IMR-90 (cell line): ENCODE measurements around the gene KLC1. TPM values are rescaled to one million over a fixed set of nuclear protein-coding genes. Genes with fewer than 3 reads are reported as not detected.

Experiments
- ATAC-seq: fragments of 200-7000 bp; cut with Tn5 transposase; 2 replicates; pipeline ENCODE4 v1.9.1; 2020; ENCODE audit warnings: low read depth, mild to moderate bottlenecking, moderate library complexity
- BruUV-seq: library from RNA; stranded (reverse); fragments of 400-500 nt; replicated peaks from 2 replicates; lab custom pipeline; 2021; lab: Mats Ljungman, UMichigan
- CTCF ChIA-PET: fragments of 300-600 bp; formaldehyde crosslinking; extraction: SDS; loops from one replicate; lab custom pipeline; 2021; ENCODE audit warnings: antibody characterized with exemption; lab: Yijun Ruan, JAX
- POLR2A ChIA-PET: fragments of 300-600 bp; sonication (Branson Sonifier 250); formaldehyde crosslinking; loops from one replicate; lab custom pipeline; 2022; ENCODE audit warnings: antibody characterized with exemption; ENCODE audit not compliant: unreplicated experiment; lab: Charles Lee
- DNase-seq: peaks from one replicate; pipeline ENCODE4 v3.0.0; 2013
- H2AFZ ChIP-seq: replicated peaks from 2 replicates; pipeline ENCODE3; 2013; ENCODE audit warnings: low read length, mild to moderate bottlenecking; ENCODE audit not compliant: poor library complexity
- H2AK5ac ChIP-seq: 2 replicates; pipeline ENCODE4 v1.6.1; 2013; ENCODE audit warnings: low read depth, low read length, inconsistent platforms
- H2AK9ac ChIP-seq: replicated peaks from 2 replicates; pipeline ENCODE3; 2013; ENCODE audit warnings: mild to moderate bottlenecking, low read depth, low read length, moderate library complexity; ENCODE audit not compliant: poor library complexity
- H2BK120ac ChIP-seq: 2 replicates; pipeline ENCODE4 v1.6.1; 2013; ENCODE audit warnings: low read depth, low read length, inconsistent platforms
- H2BK15ac ChIP-seq: 3 replicates; pipeline ENCODE4 v1.6.1; 2013; ENCODE audit warnings: low read depth, low read length, inconsistent platforms
- H2BK20ac ChIP-seq: 2 replicates; pipeline ENCODE4 v1.6.1; 2013; ENCODE audit warnings: low read depth, mild to moderate bottlenecking, inconsistent platforms, low read length, moderate library complexity
- H2BK5ac ChIP-seq: 2 replicates; pipeline ENCODE4 v1.6.1; 2013; ENCODE audit warnings: mild to moderate bottlenecking, low read depth, low read length, inconsistent platforms; ENCODE audit not compliant: poor library complexity, severe bottlenecking
- H3K14ac ChIP-seq: replicated peaks from 2 replicates; pipeline ENCODE4 v1.6.1; 2013; ENCODE audit warnings: low read depth, low read length, inconsistent platforms
- H3K18ac ChIP-seq: 2 replicates; pipeline ENCODE4 v1.6.1; 2013; ENCODE audit warnings: low read depth, low read length, control low read depth
- H3K23ac ChIP-seq: 2 replicates; pipeline ENCODE4 v1.6.1; 2013; ENCODE audit warnings: low read depth, low read length, inconsistent platforms
- H3K27ac ChIP-seq: 2 replicates; pipeline ENCODE4 v1.5.1; 2013; ENCODE audit warnings: mild to moderate bottlenecking, control low read depth, low read length; ENCODE audit not compliant: insufficient read depth
- H3K27me3 ChIP-seq: 2 replicates; pipeline ENCODE4 v1.6.1; 2013; ENCODE audit warnings: low read length; ENCODE audit not compliant: control insufficient read depth, insufficient read depth
- H3K36me3 ChIP-seq: 2 replicates; pipeline ENCODE4 v1.6.1; 2013; ENCODE audit warnings: low read length, mixed read lengths; ENCODE audit not compliant: control insufficient read depth, insufficient read depth
- H3K4ac ChIP-seq: 2 replicates; pipeline ENCODE4 v1.6.1; 2013; ENCODE audit warnings: low read depth, low read length, inconsistent platforms
- H3K4me1 ChIP-seq: 2 replicates; pipeline ENCODE4 v1.6.1; 2013; ENCODE audit warnings: low read length, mixed read lengths; ENCODE audit not compliant: control insufficient read depth, insufficient read depth
- H3K4me2 ChIP-seq: 2 replicates; pipeline ENCODE4 v1.6.1; 2013; ENCODE audit warnings: low read depth, mild to moderate bottlenecking, control low read depth, low read length, moderate library complexity
- H3K4me3 ChIP-seq: 2 replicates; pipeline ENCODE4 v1.5.1; 2013; ENCODE audit warnings: low read depth, mild to moderate bottlenecking, control low read depth, low read length, moderate library complexity; ENCODE audit not compliant: insufficient read depth
- H3K56ac ChIP-seq: 2 replicates; pipeline ENCODE4 v1.6.1; 2013; ENCODE audit warnings: low read length, inconsistent platforms; ENCODE audit not compliant: insufficient read depth; ENCODE audit errors: extremely low read depth
- H3K79me1 ChIP-seq, 2 experiments: 2 replicates each; pipeline ENCODE4 v1.6.1; 2013; ENCODE audit warnings: low read length in 2 of 2, inconsistent platforms in 1 of 2, low read depth in 1 of 2
- H3K9ac ChIP-seq: 2 replicates; pipeline ENCODE4 v1.6.1; 2013; ENCODE audit warnings: low read depth, low read length, control low read depth
- H3K9me1 ChIP-seq: 2 replicates; pipeline ENCODE4 v1.6.1; 2013; ENCODE audit warnings: low read length, inconsistent platforms; ENCODE audit not compliant: insufficient read depth
- H3K9me3 ChIP-seq: 2 replicates; pipeline ENCODE4 v1.6.1; 2013; ENCODE audit warnings: low read length; ENCODE audit not compliant: control insufficient read depth, insufficient read depth
- H4K20me1 ChIP-seq: 2 replicates; pipeline ENCODE4 v1.6.1; 2013; ENCODE audit warnings: low read length, inconsistent platforms; ENCODE audit not compliant: insufficient read depth
- H4K5ac ChIP-seq: 2 replicates; pipeline ENCODE4 v1.6.1; 2013; ENCODE audit warnings: mild to moderate bottlenecking, low read depth, low read length, control low read depth
- H4K8ac ChIP-seq, 2 experiments: 2 replicates each; pipeline ENCODE4 v1.6.1; 2013; ENCODE audit warnings: low read depth in 2 of 2, low read length in 2 of 2, control low read depth in 1 of 2, inconsistent platforms in 1 of 2
- H4K91ac ChIP-seq: 2 replicates; pipeline ENCODE4 v1.6.1; 2013; ENCODE audit warnings: low read depth, low read length, inconsistent platforms; ENCODE audit not compliant: insufficient read depth
- BHLHE40 ChIP-seq: fragments of 150-350 bp; IDR thresholded peaks from 2 replicates; pipeline ENCODE4 v1.6.1; 2016; ENCODE audit warnings: mild to moderate bottlenecking, low read depth, low read length
- FOS ChIP-seq: fragments of 150-350 bp; IDR thresholded peaks from 2 replicates; pipeline ENCODE4 v1.6.1; 2016; ENCODE audit warnings: low read depth, low read length
- MAFK ChIP-seq: IDR thresholded peaks from 2 replicates; pipeline ENCODE4 v1.6.1; 2012; ENCODE audit warnings: low read depth, low read length, improper control_type of control experiment
- MXI1 ChIP-seq: IDR thresholded peaks from 2 replicates; pipeline ENCODE4 v1.6.1; 2012; ENCODE audit warnings: low read depth, mild to moderate bottlenecking, low read length, moderate library complexity, borderline replicate concordance
- NFE2L2 ChIP-seq: fragments of 150-350 bp; IDR thresholded peaks from 2 replicates; pipeline ENCODE4 v1.6.1; 2016; ENCODE audit warnings: low read depth, mild to moderate bottlenecking, low read length
- RFX5 ChIP-seq: IDR thresholded peaks from 2 replicates; pipeline ENCODE4 v1.8.0; 2012; ENCODE audit warnings: low read depth, mild to moderate bottlenecking, low read length, moderate library complexity
- WGBS, 2 experiments: methylation state at CpG; one replicate each; pipeline versions ENCODE4 v1.1.5 to v1.1.7; 2013; ENCODE audit warnings: missing lambda C conversion rate in 2 of 2; ENCODE audit not compliant: insufficient read length in 1 of 2; ENCODE audit errors: extremely low coverage in 2 of 2; 5-methylcytosine and 5-hydroxymethylcytosine counted together
- dilution Hi-C: fragments of 300-500 bp; cut with HindIII; formaldehyde crosslinking; loops from one replicate; pipeline ENCODE4 v1.14.3; 2018; ENCODE audit warnings: low sequenced_read_pairs; ENCODE audit not compliant: unreplicated experiment
- in situ Hi-C: fragments of 300-500 bp; cut with MboI; formaldehyde crosslinking; loops from 3 replicates; pipeline ENCODE4 v1.14.3; 2019; ENCODE audit warnings: low sequenced_read_pairs, inconsistent platforms, mixed read lengths
- intact Hi-C: fragments of 100-400 bp; cut with micrococcal nuclease; formaldehyde crosslinking; loops from 2 replicates; pipeline ENCODE4 v1.10.0; 2022
- polyA plus RNA-seq, 3 experiments: library from polyadenylated mRNA; depleted of rRNA; stranded (reverse); fragments of >200 nt; gene quantifications; 2 replicates each; pipeline ENCODE4 v1.2.3, GENCODE V29; 2012; ENCODE audit warnings: low replicate concordance in 1 of 3
- total RNA-seq: library from RNA; depleted of rRNA; stranded (reverse); fragments of >200 nt; gene quantifications from 2 replicates; pipeline ENCODE4 v1.2.3, GENCODE V29; 2012
- TF ChIP-seq, protein P1 (sequence below): conservative IDR thresholded peaks from 2 replicates; pipeline ENCODE4 v1.5.1; 2012; ENCODE audit warnings: mild to moderate bottlenecking, low read depth, low read length, improper control_type of control experiment
- TF ChIP-seq, protein P2 (sequence below): fragments of 150-350 bp; IDR thresholded peaks from 2 replicates; pipeline ENCODE4 v1.6.1; 2017; ENCODE audit warnings: mild to moderate bottlenecking, antibody characterized with exemption, low read length, low read depth
- TF ChIP-seq, protein P3 (sequence below): fragments of 150-350 bp; IDR thresholded peaks from 2 replicates; pipeline ENCODE4 v1.6.1; 2016; ENCODE audit warnings: low read depth, mild to moderate bottlenecking, low read length, moderate library complexity, borderline replicate concordance

The KLC1 gene
- total and polyA plus RNA-seq, 2 of the 4 experiments (the other 2 are of a cell fraction): 101 to 157 TPM

DNA sequence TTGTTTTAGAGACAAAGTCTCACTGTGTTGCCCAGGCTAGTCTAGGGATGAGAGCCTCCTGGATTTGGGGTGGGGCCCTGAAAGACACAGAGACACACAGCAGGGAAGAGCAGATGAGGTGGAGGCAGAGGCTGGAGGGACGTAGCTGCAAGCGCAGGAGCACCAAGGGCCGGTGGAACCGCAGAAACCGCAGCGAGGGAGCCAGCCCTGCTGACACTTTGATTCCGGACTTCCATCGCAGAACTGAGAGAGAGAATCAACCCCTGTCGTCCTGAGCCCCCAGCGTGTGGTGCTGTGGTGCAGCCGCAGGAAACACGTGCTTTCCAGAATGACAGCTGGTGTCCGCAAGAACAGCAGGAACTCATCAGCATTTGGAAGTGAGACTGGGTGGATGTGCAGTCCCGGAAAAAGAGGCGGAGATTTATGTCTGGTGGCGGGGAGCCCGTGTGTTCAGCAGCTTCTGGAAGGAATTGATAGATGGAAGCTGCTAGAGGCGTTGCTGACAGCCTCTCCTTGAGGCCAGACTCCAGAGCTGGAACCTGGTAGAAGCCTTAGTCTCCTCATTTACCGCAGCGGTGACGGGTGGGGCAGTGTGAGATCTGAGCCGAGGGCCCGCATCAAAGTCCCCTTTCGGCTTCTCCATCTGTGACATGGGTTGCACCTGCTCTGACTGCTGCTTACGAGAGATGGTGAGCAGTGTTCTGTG, 21.9 kb upstream of the KLC1 start (continued):
- peak; percentile 99 for TF ChIP-seq MXI1
- TF ChIP-seq FOS: no peak

DNA sequence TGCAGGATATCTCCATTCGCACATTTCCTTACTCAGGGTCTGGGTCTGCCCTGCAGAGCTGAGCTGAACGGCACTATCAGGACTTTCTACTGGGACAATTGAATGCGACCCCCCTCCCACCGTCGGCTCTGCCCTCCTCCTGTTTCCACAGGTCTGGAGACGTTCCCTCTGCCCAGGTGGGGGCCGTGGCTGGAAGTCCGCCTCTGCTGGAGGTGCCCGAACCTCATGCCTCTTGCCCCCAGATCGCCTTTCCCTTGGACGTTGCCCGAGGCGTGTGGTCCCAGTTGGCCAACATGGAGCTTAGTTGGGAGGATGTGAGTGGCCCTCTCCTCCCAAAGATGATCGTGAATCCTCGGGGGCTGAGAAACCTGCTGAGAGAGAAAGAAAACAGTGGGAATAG, 21.2 kb upstream of the KLC1 start:
- TF ChIP-seq MAFK (no peak), NFE2L2 (no peak), FOS (no peak), RFX5 (no peak), BHLHE40 (no peak)
- TF ChIP-seq, protein P1, sequence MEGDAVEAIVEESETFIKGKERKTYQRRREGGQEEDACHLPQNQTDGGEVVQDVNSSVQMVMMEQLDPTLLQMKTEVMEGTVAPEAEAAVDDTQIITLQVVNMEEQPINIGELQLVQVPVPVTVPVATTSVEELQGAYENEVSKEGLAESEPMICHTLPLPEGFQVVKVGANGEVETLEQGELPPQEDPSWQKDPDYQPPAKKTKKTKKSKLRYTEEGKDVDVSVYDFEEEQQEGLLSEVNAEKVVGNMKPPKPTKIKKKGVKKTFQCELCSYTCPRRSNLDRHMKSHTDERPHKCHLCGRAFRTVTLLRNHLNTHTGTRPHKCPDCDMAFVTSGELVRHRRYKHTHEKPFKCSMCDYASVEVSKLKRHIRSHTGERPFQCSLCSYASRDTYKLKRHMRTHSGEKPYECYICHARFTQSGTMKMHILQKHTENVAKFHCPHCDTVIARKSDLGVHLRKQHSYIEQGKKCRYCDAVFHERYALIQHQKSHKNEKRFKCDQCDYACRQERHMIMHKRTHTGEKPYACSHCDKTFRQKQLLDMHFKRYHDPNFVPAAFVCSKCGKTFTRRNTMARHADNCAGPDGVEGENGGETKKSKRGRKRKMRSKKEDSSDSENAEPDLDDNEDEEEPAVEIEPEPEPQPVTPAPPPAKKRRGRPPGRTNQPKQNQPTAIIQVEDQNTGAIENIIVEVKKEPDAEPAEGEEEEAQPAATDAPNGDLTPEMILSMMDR: no peak
- TF ChIP-seq, protein P2, sequence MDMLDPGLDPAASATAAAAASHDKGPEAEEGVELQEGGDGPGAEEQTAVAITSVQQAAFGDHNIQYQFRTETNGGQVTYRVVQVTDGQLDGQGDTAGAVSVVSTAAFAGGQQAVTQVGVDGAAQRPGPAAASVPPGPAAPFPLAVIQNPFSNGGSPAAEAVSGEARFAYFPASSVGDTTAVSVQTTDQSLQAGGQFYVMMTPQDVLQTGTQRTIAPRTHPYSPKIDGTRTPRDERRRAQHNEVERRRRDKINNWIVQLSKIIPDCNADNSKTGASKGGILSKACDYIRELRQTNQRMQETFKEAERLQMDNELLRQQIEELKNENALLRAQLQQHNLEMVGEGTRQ: no peak
- TF ChIP-seq, protein P3, sequence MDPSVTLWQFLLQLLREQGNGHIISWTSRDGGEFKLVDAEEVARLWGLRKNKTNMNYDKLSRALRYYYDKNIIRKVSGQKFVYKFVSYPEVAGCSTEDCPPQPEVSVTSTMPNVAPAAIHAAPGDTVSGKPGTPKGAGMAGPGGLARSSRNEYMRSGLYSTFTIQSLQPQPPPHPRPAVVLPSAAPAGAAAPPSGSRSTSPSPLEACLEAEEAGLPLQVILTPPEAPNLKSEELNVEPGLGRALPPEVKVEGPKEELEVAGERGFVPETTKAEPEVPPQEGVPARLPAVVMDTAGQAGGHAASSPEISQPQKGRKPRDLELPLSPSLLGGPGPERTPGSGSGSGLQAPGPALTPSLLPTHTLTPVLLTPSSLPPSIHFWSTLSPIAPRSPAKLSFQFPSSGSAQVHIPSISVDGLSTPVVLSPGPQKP: no peak
- H3K14ac ChIP-seq: no peak overlapping the region
- no peak overlapping the region for H3K18ac ChIP-seq
- H3K36me3 ChIP-seq: no peaks in the 10 kb centered on the region
- H2AK5ac ChIP-seq: peak overlapping the region; percentile 50; the same call in 1 of the 2 replicates
- no peak overlapping the region; the same call in 1 of the 2 replicates for H3K4me2 ChIP-seq
- ChIA-PET CTCF (interaction anchor here (0.5 to 0.6 kb wide), 2 partner anchors 57 kb away, joined by 3 read pairs; no protein-coding TSS in a partner anchor), POLR2A (no interaction called here)
- no peak overlapping the region for H3K27ac ChIP-seq
- no peak overlapping the region for H4K5ac ChIP-seq
- no peak overlapping the region for H2BK120ac ChIP-seq
- H3K27me3 ChIP-seq: no peaks in the 10 kb centered on the region; the same call in 1 of the 2 replicates
- dilution Hi-C loops (no loop called here), intact Hi-C loops (no loop called here), in situ Hi-C loops (no loop called here)
- H2BK20ac ChIP-seq: no peak overlapping the region
- H3K79me1 ChIP-seq: no peaks in the 10 kb centered on the region
- no peak overlapping the region for H3K9ac ChIP-seq
- H4K20me1 ChIP-seq: peaks cover 17% of the 10 kb centered on the region
- DNase-seq (no peak), ATAC-seq (no peak)
- H2BK5ac ChIP-seq: no peak overlapping the region
- H3K9me3 ChIP-seq: peaks cover 6% of the 10 kb centered on the region
- H3K56ac ChIP-seq: no peak overlapping the region
- 0 out of 2 replicates have a peak overlapping the region, but pooled peaks have one; percentile 43 for H3K4ac ChIP-seq
- H2AFZ ChIP-seq: peak overlapping the region; percentile 64
- WGBS, 2 experiments: 23% methylated on average over 3 of the region's 15 CpGs; no CpG with 5 or more reads in 1 of the 2 experiments
- no TSS peak for BruUV-seq
- 0 out of 2 replicates have a peak overlapping the region, but pooled peaks have one; percentile 32 for H4K91ac ChIP-seq
- no peak overlapping the region for H4K8ac ChIP-seq
- peaks cover 9% of the 10 kb centered on the region; the same call in 1 of the 2 replicates for H3K4me1 ChIP-seq
- H3K4me3 ChIP-seq: no peak overlapping the region
- H3K9me1 ChIP-seq: 0 out of 2 replicates have a peak, but pooled peaks cover 5% of the 10 kb centered on the region
- H2AK9ac ChIP-seq: peak overlapping the region; percentile 70
- H3K23ac ChIP-seq: no peak overlapping the region
- H2BK15ac ChIP-seq: no peak overlapping the region
